ENCODE data around the gene THOC1.

DNA sequence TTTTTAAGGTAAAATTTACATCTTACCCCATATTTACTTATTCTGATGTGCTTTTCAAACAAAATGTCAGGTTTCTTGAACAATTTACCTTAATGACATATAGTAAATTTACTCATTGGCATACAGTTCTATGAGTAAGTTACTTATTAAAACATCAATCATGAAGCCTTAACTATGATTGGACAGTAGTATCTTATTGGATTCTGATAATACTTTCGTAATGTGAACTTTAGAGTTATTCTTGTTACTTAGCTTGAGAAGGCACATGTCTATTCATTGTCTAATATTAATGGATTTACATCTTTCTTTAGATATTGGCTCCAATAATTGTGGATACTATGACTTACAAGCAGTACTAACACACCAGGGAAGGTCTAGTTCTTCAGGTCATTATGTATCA lies 57.8 kb downstream of the THOC1 start:
- TF ChIP-seq, protein P1, sequence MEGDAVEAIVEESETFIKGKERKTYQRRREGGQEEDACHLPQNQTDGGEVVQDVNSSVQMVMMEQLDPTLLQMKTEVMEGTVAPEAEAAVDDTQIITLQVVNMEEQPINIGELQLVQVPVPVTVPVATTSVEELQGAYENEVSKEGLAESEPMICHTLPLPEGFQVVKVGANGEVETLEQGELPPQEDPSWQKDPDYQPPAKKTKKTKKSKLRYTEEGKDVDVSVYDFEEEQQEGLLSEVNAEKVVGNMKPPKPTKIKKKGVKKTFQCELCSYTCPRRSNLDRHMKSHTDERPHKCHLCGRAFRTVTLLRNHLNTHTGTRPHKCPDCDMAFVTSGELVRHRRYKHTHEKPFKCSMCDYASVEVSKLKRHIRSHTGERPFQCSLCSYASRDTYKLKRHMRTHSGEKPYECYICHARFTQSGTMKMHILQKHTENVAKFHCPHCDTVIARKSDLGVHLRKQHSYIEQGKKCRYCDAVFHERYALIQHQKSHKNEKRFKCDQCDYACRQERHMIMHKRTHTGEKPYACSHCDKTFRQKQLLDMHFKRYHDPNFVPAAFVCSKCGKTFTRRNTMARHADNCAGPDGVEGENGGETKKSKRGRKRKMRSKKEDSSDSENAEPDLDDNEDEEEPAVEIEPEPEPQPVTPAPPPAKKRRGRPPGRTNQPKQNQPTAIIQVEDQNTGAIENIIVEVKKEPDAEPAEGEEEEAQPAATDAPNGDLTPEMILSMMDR (IDR thresholded peaks at IDR 0.05) = no peak
- TF ChIP-seq EP300 (IDR thresholded peaks at IDR 0.05) = no peak

Measured in esophagus muscularis mucosa (tissue), 3 donors.